Cardiac septum (tissue), 1 donor: ENCODE results near the gene SETD7. TPM values are rescaled to one million over a fixed set of nuclear protein-coding genes. Genes with fewer than 3 reads are reported as not detected.
"Not testable (repeated sequence)": the region's sequence is repeated elsewhere in the genome, so short reads cannot be mapped to it uniquely, and the experiment has no call there.

Experiments used
- DNase-seq: peaks from one replicate; pipeline ENCODE4 v3.0.0-alpha.2; 2020; ENCODE audit warnings: low spot score
- intact Hi-C: fragments of 100-400 bp; cut with DNase I; formaldehyde crosslinking; loops from one replicate; pipeline ENCODE4 v1.14.0; 2022
- total RNA-seq: library from RNA; stranded (reverse); fragmentation: NEBNext Ultra II Directional; extraction: Animal tissue kit (Norgen Biotek cat#: 25700); gene quantifications from one replicate; pipeline ENCODE4 v1.2.1, GENCODE V29; 2021
- donor health status: DM: no; HTN: no; CAD: no.

SETD7 gene
- total RNA-seq, 1 donor from 2014 or later: 58.6 TPM

DNA sequence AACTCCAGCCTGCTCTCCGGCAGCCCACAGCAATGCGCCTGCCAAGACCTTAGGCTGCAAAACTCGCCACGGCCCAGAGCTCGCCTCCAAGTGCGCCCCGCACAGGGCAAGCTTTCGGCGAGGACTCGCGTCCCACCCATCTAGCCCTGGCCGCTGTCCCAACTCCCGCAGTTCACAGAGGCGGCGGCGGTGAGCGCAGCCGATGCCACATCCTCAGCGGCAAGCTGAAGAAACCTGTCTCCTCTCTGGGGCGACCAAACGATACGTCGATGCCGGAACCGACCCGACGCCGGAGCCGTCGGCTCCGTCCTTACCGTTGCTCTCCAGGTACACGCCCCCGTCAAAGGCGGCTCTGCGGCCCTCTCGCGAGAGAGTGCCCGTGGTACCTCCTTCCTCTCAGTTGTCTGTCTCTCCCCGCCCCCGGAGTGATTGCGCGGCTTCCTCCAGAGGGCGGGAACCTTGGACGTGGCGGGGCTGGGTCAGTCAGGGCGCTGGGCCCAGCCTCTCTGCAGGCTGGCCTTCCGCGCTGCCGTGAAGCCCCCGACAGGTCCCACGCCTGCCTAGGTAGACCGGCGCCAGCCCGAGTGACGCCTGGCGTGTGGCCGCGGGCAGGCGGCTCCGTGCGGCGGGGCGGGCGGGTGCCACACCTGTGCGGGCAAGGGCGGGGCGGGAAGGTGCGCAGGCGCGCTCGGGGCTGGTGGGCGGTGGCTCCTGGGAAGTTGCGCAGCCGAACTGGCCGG lies 102.5 kb downstream of the SETD7 start:
- DNase-seq: peak; percentile 99
- intact Hi-C loops: loop anchor here (5.0 kb wide), 4 partner anchors 36 to 276 kb away; partner anchors contain the start of genes ELF2, NAA15, NDUFC1 and SETD7

DNA sequence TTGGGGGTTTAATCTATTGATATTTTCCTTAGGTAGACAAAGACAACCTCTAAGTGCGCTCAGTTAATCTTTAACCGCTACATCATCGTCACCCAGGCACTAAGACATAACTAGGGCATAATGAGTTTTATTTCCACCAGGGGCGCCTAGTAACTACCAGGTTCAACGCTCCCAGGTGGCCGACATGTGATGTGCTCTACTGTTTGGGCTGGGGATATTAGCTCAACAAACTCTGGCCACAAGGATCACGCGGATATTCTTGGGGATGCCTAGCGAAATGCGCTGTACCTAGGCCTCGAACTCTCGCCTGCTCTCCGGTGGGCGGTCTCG lies 103.0 kb downstream of the SETD7 start:
- no peak for DNase-seq
- intact Hi-C loops: loop anchor here (5.0 kb wide), 4 partner anchors 36 to 276 kb away; partner anchors contain the start of genes ELF2, NAA15, NDUFC1 and SETD7

DNA sequence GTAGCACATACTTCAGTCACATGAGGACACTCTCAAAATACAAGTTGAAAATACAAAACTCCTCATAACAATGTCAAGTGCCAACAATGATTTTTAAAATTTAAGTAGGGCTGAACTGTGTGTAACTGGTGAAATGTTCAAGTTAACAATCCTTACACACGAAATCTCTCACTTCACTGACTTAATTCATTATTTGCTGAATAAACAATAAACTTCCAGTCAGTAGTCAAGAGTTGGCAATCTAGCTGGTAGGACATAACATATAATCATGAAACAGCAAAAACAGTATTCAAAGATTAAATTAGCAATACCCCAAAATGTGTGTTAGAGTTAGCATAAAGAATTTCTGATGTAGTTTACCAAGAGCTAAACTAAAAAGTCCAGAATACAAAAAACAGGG lies 104.0 kb downstream of the SETD7 start:
- intact Hi-C loops: loop anchor here (5.0 kb wide), 4 partner anchors 35 to 275 kb away; partner anchors contain the start of genes ELF2, NAA15, NDUFC1 and SETD7
- no peak for DNase-seq

DNA sequence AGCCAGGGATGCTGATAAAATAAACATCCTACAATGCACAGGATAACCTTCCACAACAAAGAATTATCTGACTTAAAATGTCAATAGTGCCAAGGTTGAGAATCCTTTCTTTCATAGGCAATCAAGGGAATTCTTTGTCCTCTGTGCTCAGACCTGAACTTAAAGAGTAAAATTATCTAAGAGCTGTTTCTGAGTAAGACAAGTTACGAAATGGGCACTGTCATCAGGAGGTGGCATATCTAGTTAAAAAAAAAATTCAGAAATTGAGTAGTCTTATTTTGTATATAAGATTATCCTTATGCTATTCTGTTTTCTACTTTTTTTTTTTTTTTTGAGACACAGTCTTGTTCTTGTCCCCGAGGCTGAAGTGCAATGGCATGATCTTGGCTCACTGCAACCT lies 105.4 kb downstream of the SETD7 start:
- intact Hi-C loops: loop anchor here (5.0 kb wide), 4 partner anchors 33 to 273 kb away; partner anchors contain the start of genes ELF2, NAA15, NDUFC1 and SETD7
- no peak for DNase-seq

DNA sequence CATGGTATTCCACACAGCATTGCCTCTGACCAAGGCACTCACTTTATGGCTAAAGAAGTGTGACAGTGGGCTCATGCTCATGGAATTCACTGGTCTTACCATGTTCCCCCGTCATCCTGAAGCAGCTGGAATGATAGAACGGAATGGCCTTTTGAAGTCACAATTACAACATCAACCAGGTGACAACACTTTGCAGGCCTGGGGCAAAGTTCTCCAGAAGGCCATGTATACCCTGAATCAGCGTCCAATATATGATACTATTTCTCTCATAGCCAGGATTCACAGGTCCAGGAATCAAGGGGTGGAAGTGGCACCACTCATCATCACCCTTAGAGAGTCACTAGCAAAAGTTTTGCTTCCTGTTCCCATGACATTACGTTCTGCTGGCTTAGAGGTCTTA lies 108.9 kb downstream of the SETD7 start:
- DNase-seq, intact Hi-C loops: not testable (repeated sequence)

Other genes with a start within 250 kb of the SETD7 start
- gene RAB33B, start 102.1 kb downstream of the SETD7 start, total RNA-seq: 8.2 TPM
- gene MGST2, start 109.6 kb upstream of the SETD7 start, total RNA-seq: 90.7 TPM